ENCODE results near the gene UBE2L3. TPM values are rescaled to one million over a fixed set of nuclear protein-coding genes. Genes with fewer than 3 reads are reported as not detected.
"Not testable (repeated sequence)": the region's sequence is repeated elsewhere in the genome, so short reads cannot be mapped to it uniquely, and the experiment has no call there.

UBE2L3 gene
- total RNA-seq, 1 experiment from 2014 or later: 66.6 TPM

DNA sequence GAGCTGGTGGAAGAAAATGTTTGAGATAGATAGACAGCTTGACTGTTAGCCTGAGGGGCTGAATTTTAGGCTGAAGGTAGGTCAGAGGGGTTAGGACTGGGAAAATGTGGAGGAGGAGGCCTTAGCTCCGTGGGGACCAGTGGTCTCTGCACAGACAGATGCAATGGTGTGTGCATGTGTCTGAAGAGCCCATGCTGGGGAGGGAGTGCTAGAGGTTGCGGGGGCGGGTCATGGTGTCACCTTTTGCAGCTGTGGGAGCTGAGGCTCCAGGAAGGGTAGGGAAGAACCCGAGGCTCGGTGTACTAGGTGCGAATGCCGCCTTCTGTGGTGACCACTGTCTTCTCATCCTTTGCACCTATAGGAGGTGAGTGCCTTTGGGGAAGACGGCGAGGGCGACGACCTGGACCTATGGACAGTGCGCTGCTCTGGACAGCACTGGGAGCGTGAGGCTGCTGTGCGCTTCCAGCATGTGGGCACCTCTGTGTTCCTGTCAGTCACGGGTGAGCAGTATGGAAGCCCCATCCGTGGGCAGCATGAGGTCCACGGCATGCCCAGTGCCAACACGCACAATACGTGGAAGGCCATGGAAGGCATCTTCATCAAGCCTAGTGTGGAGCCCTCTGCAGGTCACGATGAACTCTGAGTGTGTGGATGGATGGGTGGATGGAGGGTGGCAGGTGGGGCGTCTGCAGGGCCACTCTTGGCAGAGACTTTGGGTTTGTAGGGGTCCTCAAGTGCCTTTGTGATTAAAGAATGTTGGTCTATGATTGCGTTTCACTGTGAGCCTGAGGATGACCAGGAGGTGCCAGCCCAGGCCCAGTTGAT lies 76.2 kb downstream of the UBE2L3 start:
- Mint-ChIP-seq H3K4me1 (ENCODE audit: low read depth, unreplicated experiment) (peaks cover 34% of the 10 kb centered on the region), H3K27me3 (ENCODE audit: unreplicated experiment) (no peaks in the 10 kb centered on the region), H3K4me3 (ENCODE audit: low read depth, unreplicated experiment) (peak overlapping the region; percentile 94), H3K9me3 (ENCODE audit: low read depth, unreplicated experiment) (no peaks in the 10 kb centered on the region), H3K36me3 (ENCODE audit: insufficient read depth, unreplicated experiment) (peaks cover 81% of the 10 kb centered on the region), H3K27ac (ENCODE audit: unreplicated experiment) (peak overlapping the region; percentile 98)
- CTCF ChIA-PET: interaction anchor here (0.7 to 3.0 kb wide), 5 partner anchors 8 to 186 kb away, joined by 3 to 42 read pairs (median 3); partner anchors contain the start of gene YDJC
- BruUV-seq (replicated peaks): no TSS peak
- intact Hi-C loops (cut with micrococcal nuclease; ENCODE audit: unreplicated experiment): no loop called here
- DNase-seq: no peak
- TF ChIP-seq CTCF (IDR thresholded peaks at IDR 0.05; ENCODE audit: unreplicated experiment): no peak

GRCh38 chr22:21645513-21645912 lies 78.0 kb downstream of the UBE2L3 start:
- DNase-seq; H3K27ac Mint-ChIP-seq (ENCODE audit: unreplicated experiment); H3K9me3 Mint-ChIP-seq (ENCODE audit: low read depth, unreplicated experiment); H3K27me3 Mint-ChIP-seq (ENCODE audit: unreplicated experiment); H3K4me3 Mint-ChIP-seq (ENCODE audit: low read depth, unreplicated experiment); BruUV-seq (replicated peaks); intact Hi-C loops (cut with micrococcal nuclease; ENCODE audit: unreplicated experiment): not testable (repeated sequence)
- peaks cover 36% of the 10 kb centered on the region for H3K4me1 Mint-ChIP-seq (ENCODE audit: low read depth, unreplicated experiment)
- H3K36me3 Mint-ChIP-seq (ENCODE audit: insufficient read depth, unreplicated experiment): peaks cover 96% of the 10 kb centered on the region
- CTCF ChIA-PET: interaction anchor here (2.6 kb wide), 1 partner anchor 16 kb away, joined by 11 read pairs; no protein-coding TSS in a partner anchor

DNA sequence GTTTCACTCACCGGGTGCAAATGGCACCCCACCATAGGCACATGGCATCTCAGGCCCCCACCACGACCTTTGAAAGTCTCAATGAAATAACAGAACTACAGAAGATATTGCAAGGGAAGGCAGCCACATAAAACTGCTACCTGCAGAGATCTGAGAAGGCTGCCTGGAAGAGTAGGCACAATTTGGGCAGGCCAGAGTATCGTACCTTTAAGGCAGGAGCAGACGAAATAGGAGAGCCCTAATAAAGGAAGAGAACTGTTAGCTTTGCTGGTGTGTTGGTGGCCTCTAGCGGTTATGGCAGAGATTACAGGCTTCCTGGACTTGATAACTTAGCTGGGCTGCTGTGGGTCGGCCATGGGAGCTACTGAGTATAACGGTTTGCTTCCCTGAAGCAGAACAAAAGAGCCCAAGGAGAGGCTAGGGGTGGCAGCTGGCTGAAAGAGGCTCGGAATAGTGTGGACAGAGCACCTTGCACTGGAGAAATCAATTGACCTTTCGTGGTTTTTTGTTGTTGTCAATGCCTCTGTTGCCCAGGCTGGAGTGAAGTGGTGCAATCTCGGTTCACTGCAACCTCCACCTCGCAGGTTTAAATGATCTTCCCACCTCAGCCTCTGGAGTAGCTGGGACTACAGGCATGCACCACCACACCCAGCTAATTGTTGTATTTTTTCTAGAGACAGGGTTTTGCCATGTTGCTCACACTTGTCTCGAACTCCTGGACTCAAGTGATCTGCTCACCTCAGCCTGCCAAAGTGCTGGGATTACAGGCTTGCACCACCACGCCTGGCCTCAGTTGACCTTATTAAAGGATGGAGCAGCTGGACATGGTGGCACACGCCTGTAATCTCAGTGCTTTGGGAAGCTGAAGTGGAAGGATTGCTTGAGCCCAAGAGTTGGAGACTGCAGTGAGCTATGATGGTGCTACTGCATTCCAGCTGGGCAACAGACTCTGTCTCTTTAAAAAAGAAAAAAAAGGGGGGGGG lies 79.4 kb downstream of the UBE2L3 start:
- Mint-ChIP-seq H3K4me3 (ENCODE audit: low read depth, unreplicated experiment) (peak overlapping the region; percentile 22), H3K27ac (ENCODE audit: unreplicated experiment) (peak overlapping the region; percentile 18), H3K27me3 (ENCODE audit: unreplicated experiment) (no peaks in the 10 kb centered on the region), H3K4me1 (ENCODE audit: low read depth, unreplicated experiment) (peaks cover 36% of the 10 kb centered on the region), H3K36me3 (ENCODE audit: insufficient read depth, unreplicated experiment) (peaks cover 96% of the 10 kb centered on the region), H3K9me3 (ENCODE audit: low read depth, unreplicated experiment) (no peaks in the 10 kb centered on the region)
- peak; percentile 77 for DNase-seq
- TF ChIP-seq CTCF (IDR thresholded peaks at IDR 0.05; ENCODE audit: unreplicated experiment): peak; percentile 69
- no TSS peak for BruUV-seq (replicated peaks)
- CTCF ChIA-PET: interaction anchor here (0.6 to 2.6 kb wide), 7 partner anchors 11 to 78 kb away, joined by 3 to 11 read pairs (median 3); partner anchors contain the start of gene PPIL2
- intact Hi-C loops (cut with micrococcal nuclease; ENCODE audit: unreplicated experiment): no loop called here

- CTCF ChIA-PET: no interaction called here
Observed at GRCh38 chr22:21650280-21650679, 82.8 kb downstream of the UBE2L3 start.

More at GRCh38 chr22:21650280-21650679, 82.8 kb downstream of the UBE2L3 start:
- no peak for TF ChIP-seq CTCF (IDR thresholded peaks at IDR 0.05; ENCODE audit: unreplicated experiment)
- no peaks in the 10 kb centered on the region for H3K27me3 Mint-ChIP-seq (ENCODE audit: unreplicated experiment)
- no TSS peak for BruUV-seq (replicated peaks)
- peaks cover 83% of the 10 kb centered on the region for H3K36me3 Mint-ChIP-seq (ENCODE audit: insufficient read depth, unreplicated experiment)
- no peaks in the 10 kb centered on the region for H3K9me3 Mint-ChIP-seq (ENCODE audit: low read depth, unreplicated experiment)
- intact Hi-C loops (cut with micrococcal nuclease; ENCODE audit: unreplicated experiment): no loop called here
- peak overlapping the region; percentile 91 for H3K27ac Mint-ChIP-seq (ENCODE audit: unreplicated experiment)
- H3K4me3 Mint-ChIP-seq (ENCODE audit: low read depth, unreplicated experiment): peak overlapping the region; percentile 98
- peaks cover 24% of the 10 kb centered on the region for H3K4me1 Mint-ChIP-seq (ENCODE audit: low read depth, unreplicated experiment)
- DNase-seq: no peak
